Left ventricle myocardium inferior (tissue), 1 donor: Measurements from ENCODE around the gene DGKD. TPM values are rescaled to one million over a fixed set of nuclear protein-coding genes. Genes with fewer than 3 reads are reported as not detected.

Source experiments
- DNase-seq: peaks from one replicate; pipeline ENCODE4 v3.0.0-alpha.2; 2020
- H3K27ac ChIP-seq: fragments of 200-600 bp; replicated peaks from 2 replicates; pipeline ENCODE4 v1.8.0; 2021
- H3K27me3 ChIP-seq: fragments of 200-600 bp; 2 replicates; pipeline ENCODE4 v1.8.0; 2021; ENCODE audit warnings: low read depth
- H3K36me3 ChIP-seq: fragments of 200-600 bp; 2 replicates; pipeline ENCODE4 v1.8.0; 2021
- H3K4me1 ChIP-seq: fragments of 200-600 bp; 2 replicates; pipeline ENCODE4 v1.8.0; 2021
- H3K4me3 ChIP-seq: fragments of 200-600 bp; 2 replicates; pipeline ENCODE4 v1.8.0; 2021; ENCODE audit warnings: mild to moderate bottlenecking, moderate library complexity
- H3K9me3 ChIP-seq: fragments of 200-600 bp; replicated peaks from 2 replicates; pipeline ENCODE4 v1.8.0; 2021
- intact Hi-C: fragments of 100-400 bp; cut with micrococcal nuclease; formaldehyde crosslinking; loops from one replicate; pipeline ENCODE4 v1.11.0; 2022
- total RNA-seq: library from RNA; stranded (reverse); fragmentation: NEBNext Ultra II Directional; extraction: Animal tissue kit (Norgen Biotek cat#: 25700); gene quantifications from one replicate; pipeline ENCODE4 v1.2.1, GENCODE V29; 2021
- TF ChIP-seq, protein P1 (sequence below): fragments of 200-600 bp; IDR thresholded peaks from 2 replicates; pipeline ENCODE4 v1.8.0; 2021; ENCODE audit warnings: antibody characterized with exemption, mild to moderate bottlenecking, borderline replicate concordance
- donor health status: DM: no; HTN: yes; CAD: no; lungs with severe emphysema.

DGKD gene
- total RNA-seq, 1 donor from 2014 or later: 41.7 TPM

DNA sequence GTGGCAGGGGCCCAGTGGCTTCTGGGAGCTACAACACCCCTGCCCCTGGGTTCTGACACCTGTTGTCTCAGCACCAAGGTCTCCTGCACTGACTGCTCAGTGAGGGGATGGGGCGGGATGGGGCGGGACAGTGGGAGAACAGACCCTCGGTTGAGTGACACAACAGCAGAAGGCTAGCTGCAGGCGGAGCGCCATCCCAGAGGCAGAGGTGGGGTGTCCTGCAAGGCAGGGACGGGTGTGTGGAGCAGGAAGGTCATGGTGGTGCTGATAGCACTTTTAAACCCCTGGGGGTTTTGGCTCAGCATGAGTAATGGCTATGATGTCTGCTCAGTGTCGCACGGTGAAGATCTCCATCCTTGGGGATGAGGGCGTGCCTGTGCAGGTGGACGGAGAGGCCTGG, 105.1 kb downstream of the DGKD start:
- Histone ChIP-seq H3K9me3 (no peaks in the 10 kb centered on the region), H3K27ac (no peak overlapping the region), H3K4me3 (no peak overlapping the region), H3K27me3 (no peaks in the 10 kb centered on the region), H3K36me3 (peaks cover 97% of the 10 kb centered on the region), H3K4me1 (peaks cover 11% of the 10 kb centered on the region)
- DNase-seq: no peak
- intact Hi-C loops: no loop called here
- TF ChIP-seq, protein P1, sequence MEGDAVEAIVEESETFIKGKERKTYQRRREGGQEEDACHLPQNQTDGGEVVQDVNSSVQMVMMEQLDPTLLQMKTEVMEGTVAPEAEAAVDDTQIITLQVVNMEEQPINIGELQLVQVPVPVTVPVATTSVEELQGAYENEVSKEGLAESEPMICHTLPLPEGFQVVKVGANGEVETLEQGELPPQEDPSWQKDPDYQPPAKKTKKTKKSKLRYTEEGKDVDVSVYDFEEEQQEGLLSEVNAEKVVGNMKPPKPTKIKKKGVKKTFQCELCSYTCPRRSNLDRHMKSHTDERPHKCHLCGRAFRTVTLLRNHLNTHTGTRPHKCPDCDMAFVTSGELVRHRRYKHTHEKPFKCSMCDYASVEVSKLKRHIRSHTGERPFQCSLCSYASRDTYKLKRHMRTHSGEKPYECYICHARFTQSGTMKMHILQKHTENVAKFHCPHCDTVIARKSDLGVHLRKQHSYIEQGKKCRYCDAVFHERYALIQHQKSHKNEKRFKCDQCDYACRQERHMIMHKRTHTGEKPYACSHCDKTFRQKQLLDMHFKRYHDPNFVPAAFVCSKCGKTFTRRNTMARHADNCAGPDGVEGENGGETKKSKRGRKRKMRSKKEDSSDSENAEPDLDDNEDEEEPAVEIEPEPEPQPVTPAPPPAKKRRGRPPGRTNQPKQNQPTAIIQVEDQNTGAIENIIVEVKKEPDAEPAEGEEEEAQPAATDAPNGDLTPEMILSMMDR: no peak

DNA sequence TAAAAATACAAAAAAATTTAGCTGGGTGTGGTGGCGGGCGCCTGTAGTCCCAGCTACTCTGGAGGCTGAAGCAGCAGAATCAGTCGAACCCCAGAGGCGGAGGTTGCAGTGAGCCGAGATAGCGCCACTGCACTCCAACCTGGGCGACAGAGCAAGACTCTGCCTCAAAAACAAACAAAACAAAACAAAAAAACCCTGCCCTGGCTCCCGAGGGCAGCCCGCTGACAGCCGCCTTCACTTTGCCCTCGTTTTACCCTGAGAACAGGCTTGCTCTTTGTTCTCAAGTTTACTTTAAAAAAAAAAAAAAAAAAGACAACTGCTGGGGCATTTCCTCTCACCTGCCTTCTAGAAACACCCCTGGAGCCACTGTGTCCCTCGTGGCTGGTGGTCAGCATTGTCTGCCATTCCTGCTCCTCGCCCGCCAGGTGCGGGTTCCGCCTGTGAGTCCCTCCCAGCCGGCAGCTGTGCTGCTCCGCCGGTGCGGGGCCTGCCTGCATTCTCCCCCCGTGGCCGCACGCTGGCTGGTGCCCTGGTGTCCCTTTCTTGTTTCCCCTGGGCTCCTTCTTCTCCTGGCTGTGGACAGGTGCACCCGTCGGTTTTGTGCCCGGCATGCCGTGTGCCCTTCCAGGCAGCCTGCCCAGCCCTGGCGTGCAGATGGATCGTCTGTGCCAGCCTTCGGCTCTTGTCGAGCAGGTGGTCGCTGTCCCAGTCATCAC, 106.6 kb downstream of the DGKD start:
- DNase-seq: no peak
- intact Hi-C loops: no loop called here
- TF ChIP-seq, protein P1: no peak
- H3K4me3 ChIP-seq: no peak overlapping the region
- no peak overlapping the region for H3K27ac ChIP-seq
- peaks cover 11% of the 10 kb centered on the region for H3K4me1 ChIP-seq
- peaks cover 97% of the 10 kb centered on the region for H3K36me3 ChIP-seq
- H3K27me3 ChIP-seq: no peaks in the 10 kb centered on the region
- H3K9me3 ChIP-seq: no peaks in the 10 kb centered on the region

DNA sequence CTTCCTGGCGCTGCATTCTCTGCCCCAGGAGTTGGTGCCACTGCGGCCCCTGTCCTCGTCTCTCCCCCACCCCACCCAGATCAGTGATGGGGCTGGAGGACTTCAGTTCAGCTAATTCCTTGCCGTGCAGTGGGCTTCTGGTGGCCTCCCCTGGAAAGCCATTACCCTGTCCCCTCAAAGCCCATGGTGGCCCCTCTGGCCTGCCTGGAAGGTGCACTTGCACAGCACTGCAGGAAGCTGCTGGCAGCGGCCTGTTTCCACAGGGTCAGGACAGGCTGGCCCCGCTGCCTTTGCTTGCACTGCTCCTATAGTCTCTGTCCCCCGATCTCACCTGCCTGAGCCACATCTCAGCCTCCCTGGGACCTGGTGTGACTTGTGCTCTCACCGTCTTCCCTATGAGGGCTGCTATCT, 107.2 kb downstream of the DGKD start:
- Histone ChIP-seq H3K36me3 (peaks cover 97% of the 10 kb centered on the region), H3K4me3 (no peak overlapping the region), H3K4me1 (peaks cover 11% of the 10 kb centered on the region), H3K9me3 (no peaks in the 10 kb centered on the region), H3K27me3 (no peaks in the 10 kb centered on the region), H3K27ac (no peak overlapping the region)
- intact Hi-C loops: no loop called here
- no peak for DNase-seq
- TF ChIP-seq, protein P1: no peak

DNA sequence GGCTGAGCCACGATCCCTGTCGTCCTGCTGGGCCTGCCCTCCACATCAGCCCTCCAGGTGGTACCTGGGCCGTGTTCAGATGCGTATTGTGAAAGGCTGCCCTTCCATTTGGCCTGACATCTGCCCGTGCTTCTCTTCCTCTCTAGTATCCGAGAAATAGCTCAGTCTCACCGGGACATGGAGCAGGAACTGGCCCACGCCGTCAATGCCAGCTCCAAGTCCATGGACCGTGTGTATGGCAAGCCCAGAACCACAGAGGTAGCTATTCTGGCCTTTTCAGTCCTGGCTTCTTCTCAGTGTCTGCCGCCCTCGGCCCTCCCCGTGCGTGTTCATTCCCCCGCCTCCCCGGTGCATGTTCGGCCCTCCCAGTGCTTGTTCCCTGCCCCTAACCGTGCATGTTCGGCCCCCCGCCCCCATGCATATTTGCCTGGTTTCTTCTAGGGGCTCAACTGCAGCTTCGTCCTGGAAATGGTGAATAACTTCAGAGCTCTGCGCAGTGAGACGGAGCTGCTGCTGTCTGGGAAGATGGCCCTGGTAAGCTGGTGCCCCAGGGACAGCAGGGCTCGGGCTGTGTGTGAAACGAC, 108.0 kb downstream of the DGKD start:
- no peak overlapping the region for H3K27ac ChIP-seq
- intact Hi-C loops: no loop called here

DNA sequence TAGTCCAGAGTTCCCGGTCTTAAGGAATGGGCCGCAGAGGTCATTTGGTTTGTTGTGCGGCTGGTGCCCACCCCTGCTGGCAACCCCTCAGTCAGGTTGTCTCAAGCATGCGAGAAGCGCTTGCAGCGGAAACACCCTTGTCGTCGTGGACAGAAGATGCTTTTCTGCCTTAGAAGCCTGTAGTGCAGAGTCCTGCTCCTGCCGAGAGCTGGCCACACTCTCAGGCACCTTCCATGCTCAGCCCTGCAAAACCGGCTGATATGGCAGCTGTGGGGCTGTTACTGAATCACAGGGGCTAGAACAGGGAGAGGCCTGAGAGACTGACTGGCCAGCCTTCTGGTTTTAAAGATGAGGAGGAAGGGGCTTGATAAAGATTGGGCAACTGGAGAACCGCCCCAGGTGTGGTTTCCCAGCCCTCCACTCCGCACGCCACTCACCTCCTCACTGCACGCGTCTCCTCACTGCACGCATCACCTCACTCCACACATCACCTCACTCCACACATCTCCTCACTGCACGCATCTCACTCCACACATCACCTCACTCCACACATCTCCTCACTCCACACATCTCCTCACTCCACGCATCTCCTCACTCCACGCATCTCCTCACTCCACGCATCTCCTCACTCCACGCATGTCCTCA, 108.7 kb downstream of the DGKD start:
- DNase-seq: no peak
- Histone ChIP-seq H3K27ac (no peak overlapping the region), H3K9me3 (no peaks in the 10 kb centered on the region), H3K4me1 (peaks cover 11% of the 10 kb centered on the region), H3K27me3 (no peaks in the 10 kb centered on the region), H3K36me3 (peaks cover 97% of the 10 kb centered on the region), H3K4me3 (no peak overlapping the region)
- TF ChIP-seq, protein P1: no peak
- intact Hi-C loops: no loop called here

More for the DNA sequence above, 108.0 kb downstream of the DGKD start:
- Histone ChIP-seq H3K36me3 (peaks cover 97% of the 10 kb centered on the region), H3K4me3 (no peak overlapping the region), H3K4me1 (peaks cover 11% of the 10 kb centered on the region), H3K27me3 (no peaks in the 10 kb centered on the region), H3K9me3 (no peaks in the 10 kb centered on the region)
- TF ChIP-seq, protein P1: no peak
- no peak for DNase-seq
